Thoracic aorta (tissue), 2 donors: Measurements from ENCODE around the gene ACAD10. TPM values are rescaled to one million over a fixed set of nuclear protein-coding genes. Genes with fewer than 3 reads are reported as not detected.
A peak's percentile ranks its signal among the peaks of the same experiment; 100 is the strongest.
"Not testable (repeated sequence)": the region's sequence is repeated elsewhere in the genome, so short reads cannot be mapped to it uniquely, and the experiment has no call there.

Experiments used
- ATAC-seq: fragments of 150-250 bp; one replicate; pipeline ENCODE4 v1.8.0; 2017; ENCODE audit warnings: low read depth; ENCODE audit not compliant: insufficient number of reproducible peaks, low FRiP score
- DNase-seq: peaks from one replicate; pipeline ENCODE4 v3.0.0-alpha.2; 2020; ENCODE audit warnings: low spot score
- H3K27ac ChIP-seq, 2 donors: fragments of 200-600 bp; sonication (generic); 1 replicate in 1 of 2; 2 replicates in 1 of 2; pipeline ENCODE4 v1.5.1; 2016; ENCODE audit warnings: mild to moderate bottlenecking in 2 of 2, moderate library complexity in 2 of 2
- H3K27me3 ChIP-seq: fragments of 200-600 bp; sonication (generic); replicated peaks from 2 replicates; pipeline ENCODE4 v1.6.0; 2016; ENCODE audit warnings: mild to moderate bottlenecking; ENCODE audit not compliant: insufficient read depth
- H3K36me3 ChIP-seq: fragments of 200-600 bp; sonication (generic); one replicate; pipeline ENCODE4 v1.5.1; 2016
- H3K4me1 ChIP-seq, 2 donors: fragments of 200-600 bp; sonication (generic); 1 replicate in 1 of 2; 2 replicates in 1 of 2; pipeline versions ENCODE4 v1.5.1 to v1.6.0; 2016; ENCODE audit warnings: low read depth in 2 of 2, mild to moderate bottlenecking in 1 of 2; ENCODE audit not compliant: control insufficient read depth in 1 of 2
- H3K4me3 ChIP-seq: fragments of 200-600 bp; sonication (generic); 2 replicates; pipeline ENCODE4 v1.5.1; 2016; ENCODE audit warnings: mild to moderate bottlenecking
- H3K9me3 ChIP-seq: fragments of 200-600 bp; sonication (generic); 2 replicates; pipeline ENCODE4 v1.5.1; 2016
- CTCF ChIP-seq: fragments of 200-600 bp; sonication (generic); IDR thresholded peaks from one replicate; pipeline ENCODE4 v1.5.1; 2019; ENCODE audit warnings: antibody characterized with exemption
- total RNA-seq, 2 donors: library from RNA; depleted of rRNA; stranded (reverse); fragments of >200 nt; gene quantifications; one replicate each; pipeline versions ENCODE4 v1.1.0 to v1.2.3, GENCODE V29; 2016

ACAD10 gene
- total RNA-seq, 2 donors from 2014 or later: 15.8 to 17.6 TPM

- H3K9me3 ChIP-seq: no peaks in the 10 kb centered on the region
- H3K4me3 ChIP-seq: no peak overlapping the region
- H3K27ac ChIP-seq: peak overlapping the region; percentile 34 to 42
- H3K4me1 ChIP-seq: peaks cover 4 to 10% of the 10 kb centered on the region in 2 donors
- peak; percentile 26 for TF ChIP-seq CTCF
- no peaks in the 10 kb centered on the region for H3K27me3 ChIP-seq
- H3K36me3 ChIP-seq: peaks cover 59% of the 10 kb centered on the region
- no peak for DNase-seq
- ATAC-seq: no peak
Observed at GRCh38 chr12:111673503-111673902, 12.3 kb upstream of the ACAD10 start.

- DNase-seq (no peak), ATAC-seq (no peak)
- Histone ChIP-seq H3K27me3 (no peaks in the 10 kb centered on the region), H3K4me3 (no peak overlapping the region), H3K9me3 (no peaks in the 10 kb centered on the region), H3K27ac (no peak overlapping the region), H3K4me1 (peaks cover 4 to 10% of the 10 kb centered on the region in 2 donors), H3K36me3 (peaks cover 64% of the 10 kb centered on the region)
- no peak for TF ChIP-seq CTCF
Observed at GRCh38 chr12:111677186-111677585, 8.7 kb upstream of the ACAD10 start.

GRCh38 chr12:111684485-111685198, 1.2 kb upstream of the ACAD10 start:
- H3K9me3 ChIP-seq, ATAC-seq: not testable (repeated sequence)
- peak overlapping the region in 1 of 2 donors; percentile 82 for H3K27ac ChIP-seq

GRCh38 chr12:111685322-111685810, 487 bp upstream of the ACAD10 start:
- DNase-seq: no peak
- ATAC-seq: peak; percentile 48

More at GRCh38 chr12:111684485-111685198, 1.2 kb upstream of the ACAD10 start:
- not testable (repeated sequence) for H3K27me3 ChIP-seq, DNase-seq
- H3K4me3 ChIP-seq: peak overlapping the region; percentile 86
- H3K4me1 ChIP-seq: peaks cover 15 to 26% of the 10 kb centered on the region in 2 donors
- H3K36me3 ChIP-seq: peaks cover 16% of the 10 kb centered on the region

GRCh38 chr12:111686574-111687105, 787 bp downstream of the ACAD10 start:
- DNase-seq (no peak), ATAC-seq (no peak)
- Histone ChIP-seq H3K27ac (peak overlapping the region; percentile 74 to 82), H3K9me3 (no peaks in the 10 kb centered on the region), H3K4me3 (peak overlapping the region; percentile 86), H3K27me3 (no peaks in the 10 kb centered on the region), H3K36me3 (peaks cover 5% of the 10 kb centered on the region), H3K4me1 (peaks cover 15 to 26% of the 10 kb centered on the region in 2 donors)
- no peak for TF ChIP-seq CTCF

More at GRCh38 chr12:111685322-111685810, 487 bp upstream of the ACAD10 start:
- H3K27ac ChIP-seq: peak overlapping the region; percentile 74 to 82
- no peak for TF ChIP-seq CTCF
- H3K9me3 ChIP-seq: no peaks in the 10 kb centered on the region
- peaks cover 15% of the 10 kb centered on the region for H3K36me3 ChIP-seq
- H3K27me3 ChIP-seq: no peaks in the 10 kb centered on the region
- peaks cover 15 to 26% of the 10 kb centered on the region in 2 donors for H3K4me1 ChIP-seq
- peak overlapping the region; percentile 86 for H3K4me3 ChIP-seq
